HG02642 (cell line): ENCODE measurements around the gene OR6N1.
A peak's percentile ranks its signal among the peaks of the same experiment; 100 is the strongest.

Experiments
- ATAC-seq: cut with Tn5 transposase; IDR thresholded peaks from one replicate; pipeline ENCODE4 v1.9.1; 2021; ENCODE audit warnings: mild to moderate bottlenecking; ENCODE audit not compliant: unreplicated experiment, poor library complexity

Gene OR6N1

GRCh38 chr1:158771950-158772866, at the start of gene OR6N1:
Gene OR6N1, minus strand, starts transcription at chr1:158772195. Its CDS starts 5,513 bp downstream, at chr1:158766682.
- no peak for ATAC-seq

- ATAC-seq: no peak
Observed at GRCh38 chr1:158821723-158822122, 49.7 kb upstream of the OR6N1 start.

- ATAC-seq: peak; percentile 60
Observed at GRCh38 chr1:158819461-158820443, 47.8 kb upstream of the OR6N1 start.

GRCh38 chr1:158818975-158819431, 47.0 kb upstream of the OR6N1 start:
- ATAC-seq: peak; percentile 9

DNA sequence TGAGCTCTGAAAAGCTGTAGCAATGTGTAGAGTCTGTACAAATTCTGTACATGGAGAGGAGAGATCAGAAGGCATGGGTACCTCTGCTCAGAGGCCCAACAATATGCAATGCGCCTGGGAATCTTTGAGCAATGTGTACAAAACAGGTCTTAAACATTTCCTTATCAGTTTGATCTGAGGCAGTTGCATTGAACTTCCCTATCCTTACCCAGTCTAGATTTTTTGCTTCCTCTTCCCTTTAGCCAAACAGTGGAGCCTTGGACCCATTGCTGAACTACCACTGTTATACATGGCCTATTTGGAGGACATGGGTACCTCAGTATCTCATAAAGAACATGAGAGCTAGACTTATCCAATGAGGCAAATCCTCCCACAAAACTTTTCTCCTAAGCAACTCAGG, 46.6 kb upstream of the OR6N1 start:
- ATAC-seq: no peak

- ATAC-seq: no peak
Observed at GRCh38 chr1:158814970-158815369, 43.0 kb upstream of the OR6N1 start.

DNA sequence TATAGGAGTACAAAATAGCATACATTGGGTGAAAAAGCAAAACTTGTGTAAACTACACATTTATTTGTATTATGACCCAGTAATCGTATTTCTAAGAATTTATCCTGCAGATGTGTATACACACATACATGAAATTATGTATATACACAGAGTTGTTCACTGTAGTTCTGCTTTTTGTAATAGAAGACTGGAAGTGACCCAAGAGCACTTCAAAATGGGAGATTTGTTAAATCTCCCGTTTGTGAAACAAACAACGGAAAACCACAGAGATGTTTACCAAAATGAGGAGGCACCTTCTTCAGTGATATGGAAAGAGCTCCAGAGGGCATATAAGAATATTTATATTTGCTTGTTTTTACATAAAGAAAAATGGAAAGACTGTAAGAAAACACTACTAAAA, 41.2 kb upstream of the OR6N1 start:
- ATAC-seq: no peak

- no peak for ATAC-seq
Observed at GRCh38 chr1:158812336-158812735, 40.3 kb upstream of the OR6N1 start.

GRCh38 chr1:158810311-158810710, 38.3 kb upstream of the OR6N1 start:
- no peak for ATAC-seq

DNA sequence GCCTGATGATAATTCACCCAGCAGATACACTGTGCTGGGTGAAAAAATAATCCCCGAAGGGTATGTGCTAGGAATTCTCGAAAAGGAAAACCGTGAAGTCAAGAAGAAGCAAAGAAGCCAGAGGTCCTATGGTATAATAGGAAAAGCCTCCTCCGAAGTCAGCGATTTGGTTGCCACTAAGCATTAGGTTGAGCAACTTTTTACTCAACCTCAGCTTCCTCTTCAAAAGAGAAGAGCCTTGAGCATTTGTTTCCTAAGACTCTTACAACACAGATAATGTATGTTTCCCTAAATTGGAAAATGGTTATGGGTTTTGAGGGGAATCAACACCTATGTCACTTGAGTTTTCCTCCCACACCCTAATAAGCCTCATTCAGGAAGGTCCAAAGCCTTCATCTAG, 37.9 kb upstream of the OR6N1 start:
- ATAC-seq: no peak

DNA sequence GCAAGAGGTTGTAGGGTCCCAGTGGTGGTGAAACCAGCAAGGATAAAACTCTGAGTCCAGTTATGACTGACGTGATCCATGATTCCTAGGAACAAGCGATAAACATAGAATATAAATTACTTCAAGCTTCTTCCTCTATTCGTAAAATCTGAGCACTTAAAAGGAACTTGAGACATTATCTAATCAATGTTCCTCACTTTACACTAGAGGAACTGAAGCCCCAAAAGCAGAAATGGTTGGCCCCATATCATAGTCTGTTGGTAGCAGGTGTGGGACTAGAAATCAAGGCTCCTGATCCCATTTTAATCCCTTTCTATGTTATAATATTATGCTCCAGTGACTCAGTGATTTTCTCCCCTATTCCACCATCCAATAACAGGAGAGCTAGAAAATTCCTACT, 37.3 kb upstream of the OR6N1 start:
- no peak for ATAC-seq

DNA sequence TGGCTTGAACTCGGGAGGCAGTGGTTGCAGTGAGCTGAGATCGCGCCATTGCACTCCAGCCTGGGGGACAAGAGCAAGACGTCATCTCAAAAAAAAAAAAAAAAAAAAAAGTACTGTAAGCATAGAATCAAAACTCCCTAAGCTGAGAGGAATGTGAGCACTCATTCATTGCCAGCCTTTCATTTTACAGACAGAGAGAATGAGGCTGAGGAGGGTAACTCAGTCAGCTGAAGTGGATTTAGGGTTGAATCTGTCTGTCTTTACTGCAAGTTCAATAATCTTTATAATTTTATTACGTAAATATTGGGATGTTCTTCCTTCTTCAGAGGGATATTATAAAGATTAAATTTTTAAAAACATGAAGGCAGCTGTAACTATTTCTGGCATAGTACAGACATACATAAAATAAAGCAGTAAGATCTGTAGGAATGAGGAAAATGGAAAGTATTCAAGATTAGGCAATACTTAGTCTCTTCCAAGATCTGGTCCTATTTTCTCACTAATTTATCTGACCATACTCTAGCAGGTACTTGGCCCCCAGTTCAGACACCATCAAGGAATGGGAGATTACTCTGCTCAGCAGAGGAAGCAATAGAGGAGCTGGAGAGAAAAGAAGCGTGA, 35.0 kb upstream of the OR6N1 start:
- ATAC-seq: no peak

GRCh38 chr1:158803678-158804077, 31.7 kb upstream of the OR6N1 start:
- no peak for ATAC-seq

DNA sequence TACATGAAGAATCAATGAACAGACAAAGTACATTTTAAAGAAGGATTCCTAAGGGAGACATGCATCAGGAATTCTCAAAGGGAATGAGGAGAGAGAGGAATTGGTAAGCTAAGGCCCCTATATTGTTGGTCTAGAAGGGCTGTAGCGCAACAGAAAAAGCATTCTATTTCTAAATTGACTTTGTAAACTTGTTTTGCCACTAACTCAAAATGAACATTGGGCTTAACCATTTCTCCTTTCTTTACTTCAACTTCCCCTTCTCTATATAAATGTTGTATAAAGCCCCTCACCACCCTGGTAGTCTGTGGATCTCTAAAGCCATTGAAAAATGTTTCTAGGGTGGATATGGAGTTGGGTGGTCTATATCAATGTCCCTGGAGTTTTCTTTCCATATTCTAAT, 29.4 kb upstream of the OR6N1 start:
- ATAC-seq: no peak

GRCh38 chr1:158800526-158800925, 28.5 kb upstream of the OR6N1 start:
- ATAC-seq: no peak

GRCh38 chr1:158799689-158800088, 27.7 kb upstream of the OR6N1 start:
- ATAC-seq: no peak

DNA sequence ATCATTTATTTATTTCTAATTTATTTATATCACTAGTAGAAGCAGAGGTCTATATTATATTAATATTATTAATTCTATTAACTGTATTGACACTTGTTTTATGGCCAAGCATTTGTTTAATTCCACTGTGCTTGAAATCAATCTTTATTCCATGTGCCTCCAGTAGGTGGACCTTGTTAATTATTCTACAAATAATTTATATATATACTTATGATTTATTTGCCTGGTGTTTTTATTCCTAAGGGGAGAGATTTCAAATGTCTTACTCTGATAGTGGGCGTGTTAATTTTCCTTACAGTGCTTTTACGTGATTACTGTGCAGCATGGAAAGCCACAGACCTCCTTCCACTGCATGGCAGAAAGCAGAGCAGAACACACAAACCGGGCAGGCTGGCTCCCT, 26.5 kb upstream of the OR6N1 start:
- no peak for ATAC-seq

DNA sequence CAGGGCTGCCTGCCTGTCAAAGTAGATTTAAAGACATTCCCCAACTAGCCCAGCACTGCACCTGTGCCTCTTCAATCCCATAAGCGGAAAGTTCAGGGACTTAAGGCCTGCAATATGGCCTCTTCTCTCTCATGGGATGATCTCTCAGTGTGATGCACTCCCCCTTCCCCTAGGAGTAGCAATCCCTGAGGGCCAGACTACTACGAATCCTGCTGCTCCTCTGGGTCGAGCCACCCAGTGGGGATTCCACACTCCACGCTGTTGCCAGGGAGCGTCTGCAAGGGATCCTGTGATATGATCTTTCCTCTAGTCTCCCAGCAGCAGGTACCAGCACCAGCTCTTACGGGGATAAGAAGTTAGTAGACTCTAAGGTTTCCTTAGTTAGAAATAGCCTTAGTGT, 22.3 kb upstream of the OR6N1 start:
- ATAC-seq: no peak

DNA sequence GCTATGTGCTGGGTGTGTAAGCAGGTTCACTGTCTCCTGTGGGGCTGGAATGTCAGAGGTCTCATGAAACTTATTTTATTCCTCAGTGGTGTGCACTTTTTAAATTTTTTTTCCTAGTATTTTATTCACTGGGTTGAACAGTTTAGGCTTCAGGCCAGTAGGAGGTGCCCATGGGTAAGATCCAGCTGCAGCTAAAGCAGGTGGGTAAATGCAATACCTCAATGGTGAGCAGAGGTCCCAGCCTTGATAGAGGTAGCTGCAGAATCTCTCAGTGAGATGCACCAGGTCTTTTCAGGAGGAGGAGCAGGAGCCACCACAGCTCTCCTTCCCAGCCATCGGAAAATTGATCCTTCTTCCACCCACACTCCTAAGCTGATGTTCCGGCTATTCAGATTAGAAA, 21.6 kb upstream of the OR6N1 start:
- ATAC-seq: peak; percentile 57

- no peak for ATAC-seq
Observed at GRCh38 chr1:158781104-158781503, 9.1 kb upstream of the OR6N1 start, which contains the start of gene OR6N2. Gene OR6N2, minus strand, starts transcription at chr1:158781204. Its CDS starts 3,569 bp downstream, at chr1:158777635.
